ENCODE results near the gene TNIK.

GRCh38 chr3:171350364-171350763 is 109.8 kb downstream of the TNIK start:
- TF ChIP-seq CTCF (IDR thresholded peaks at IDR 0.05; ENCODE audit: low read depth, low read length, poor library complexity, severe bottlenecking) (no peak), EZH2phosphoT487 (IDR thresholded peaks at IDR 0.05; ENCODE audit: borderline replicate concordance, low read length) (no peak)

All from DOHH2 (cell line).